Fibroblast of skin of right quadriceps (primary cell): Measurements from ENCODE around the gene BMP8A.
"Not testable (repeated sequence)": the region's sequence is repeated elsewhere in the genome, so short reads cannot be mapped to it uniquely, and the experiment has no call there.

ENCODE experiments used
- DNase-seq: peaks from one replicate; pipeline ENCODE4 v3.0.0-alpha.2; 2013

Gene BMP8A

DNA sequence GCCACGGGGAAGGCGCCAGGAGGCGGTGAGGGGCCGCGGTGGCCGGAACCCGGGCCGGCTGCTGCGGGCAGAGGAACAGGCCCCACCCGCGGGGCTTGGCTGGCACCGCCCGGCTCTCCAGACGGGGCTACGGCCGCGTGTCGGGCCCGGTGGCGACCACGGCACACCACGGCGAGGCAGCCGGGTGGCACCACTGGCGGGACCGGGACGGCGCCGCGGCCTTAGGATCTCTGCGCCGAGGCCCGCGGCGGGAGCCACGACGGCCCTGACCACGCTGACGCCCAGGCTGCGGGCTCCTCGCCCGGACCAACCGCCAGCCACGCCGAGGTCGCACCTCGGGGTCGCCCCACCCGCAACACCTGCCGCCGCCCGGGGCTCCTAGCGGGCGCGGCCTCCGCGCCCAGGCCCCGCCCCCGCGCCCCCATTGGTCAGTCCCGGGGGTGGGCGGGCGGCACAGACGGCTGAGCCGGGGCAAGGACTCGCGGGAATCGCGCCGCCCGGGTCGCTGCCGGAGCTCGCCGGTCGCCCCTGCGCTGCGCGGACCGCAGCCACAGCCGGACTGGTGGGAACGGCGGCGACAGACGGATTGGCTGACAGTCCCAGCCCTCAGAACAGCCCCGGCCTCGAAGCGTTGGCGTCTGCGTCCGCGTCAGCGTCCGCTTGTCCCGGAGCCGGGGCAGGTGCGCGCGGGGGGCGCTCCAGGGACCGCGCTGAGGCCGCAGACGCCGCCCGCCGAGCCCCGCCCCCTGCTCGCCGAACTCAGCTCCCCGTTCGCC lies at the start of gene BMP8A:
TSS of gene BMP8A (plus strand) at position 491 of the 776 bp plus-strand sequence. CDS start 356 bp downstream, outside the sequence.
- DNase-seq: no peak

GRCh38 chr1:39441797-39442196 lies 49.6 kb upstream of the BMP8A start:
- DNase-seq: no peak

- DNase-seq: no peak
Measured at GRCh38 chr1:39445573-39445972, 45.9 kb upstream of the BMP8A start.

DNA sequence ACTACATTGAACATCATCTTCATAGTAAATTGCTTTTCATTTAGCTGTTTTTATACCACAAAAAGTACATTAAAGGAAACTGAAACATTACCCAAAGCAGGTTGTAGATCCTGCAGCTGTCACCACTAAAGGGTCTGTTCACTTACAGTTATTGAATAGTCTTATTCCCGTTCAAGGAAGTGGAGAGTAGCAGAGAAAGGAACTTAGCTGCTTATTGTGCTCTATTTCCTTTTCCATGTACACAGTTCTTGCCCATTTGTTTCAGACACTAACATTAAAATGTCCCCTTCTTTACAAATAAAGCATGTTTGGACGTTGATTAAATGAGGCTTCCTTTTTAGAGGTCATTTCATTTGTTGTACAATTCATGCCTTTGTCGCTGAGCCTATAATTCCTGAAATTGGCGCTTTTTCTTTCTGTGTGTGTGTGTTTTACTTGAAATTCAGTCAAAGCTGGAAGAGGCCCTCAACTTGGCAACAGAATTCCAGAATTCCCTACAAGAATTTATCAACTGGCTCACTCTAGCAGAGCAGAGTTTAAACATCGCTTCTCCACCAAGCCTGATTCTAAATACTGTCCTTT lies 44.4 kb upstream of the BMP8A start:
- DNase-seq: no peak

DNA sequence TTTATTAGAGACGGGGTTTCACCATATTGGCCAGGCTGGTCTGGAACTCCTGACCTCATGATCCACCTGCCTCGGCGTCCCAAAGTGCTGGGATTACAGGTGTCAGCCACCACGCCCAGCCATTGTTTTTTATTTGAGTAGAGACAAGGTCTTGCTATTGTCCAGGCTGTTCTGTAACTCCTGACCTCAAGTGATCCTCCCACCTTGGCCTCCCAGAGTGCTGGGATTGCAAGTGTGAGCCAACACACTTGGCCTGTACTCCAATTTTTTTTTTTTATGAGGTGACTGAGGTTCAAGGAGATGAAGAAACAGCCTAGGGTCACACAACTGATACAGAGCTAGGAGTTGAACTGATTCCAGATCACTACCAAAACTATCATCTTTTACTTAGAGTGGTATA lies 41.4 kb upstream of the BMP8A start:
- not testable (repeated sequence) for DNase-seq

DNA sequence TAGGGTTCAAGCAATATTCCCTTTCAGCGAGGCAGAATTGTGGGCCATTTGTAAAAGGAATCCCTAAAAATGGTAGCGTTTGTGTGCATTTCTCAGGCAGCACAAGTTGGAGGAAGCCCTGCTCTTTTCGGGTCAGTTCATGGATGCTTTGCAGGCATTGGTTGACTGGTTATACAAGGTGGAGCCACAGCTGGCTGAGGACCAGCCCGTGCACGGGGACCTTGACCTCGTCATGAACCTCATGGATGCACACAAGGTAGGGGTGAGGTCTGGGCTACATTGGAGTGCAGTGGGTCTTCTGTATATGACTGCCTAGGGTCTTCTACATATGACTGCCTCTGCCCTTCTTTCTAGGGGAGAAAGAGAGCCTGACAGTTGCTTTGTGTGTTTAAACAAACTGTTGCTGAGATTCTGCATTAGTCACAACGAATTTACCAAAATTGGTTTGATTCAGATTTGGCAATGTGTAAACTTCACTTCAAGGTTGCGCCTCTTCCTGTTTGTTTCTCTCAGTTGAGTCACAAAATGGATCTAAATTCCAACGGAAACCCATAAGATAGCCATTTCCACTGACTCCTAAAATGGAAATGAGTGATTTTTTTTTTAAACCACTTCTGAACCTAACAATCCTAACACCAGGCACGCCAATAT lies 40.4 kb upstream of the BMP8A start:
- peak; percentile 55 for DNase-seq

DNA sequence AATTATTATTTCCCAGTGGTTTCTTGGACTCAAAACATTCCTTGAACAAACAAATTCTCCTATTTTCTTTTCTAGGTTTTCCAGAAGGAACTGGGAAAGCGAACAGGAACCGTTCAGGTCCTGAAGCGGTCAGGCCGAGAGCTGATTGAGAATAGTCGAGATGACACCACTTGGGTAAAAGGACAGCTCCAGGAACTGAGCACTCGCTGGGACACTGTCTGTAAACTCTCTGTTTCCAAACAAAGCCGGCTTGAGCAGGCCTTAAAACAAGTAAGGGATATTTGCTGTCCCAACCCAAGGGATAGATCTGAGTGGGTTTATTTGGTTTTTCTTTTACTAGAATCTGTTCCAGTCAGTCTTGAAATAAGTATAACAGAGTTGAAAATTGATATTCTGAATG lies 39.4 kb upstream of the BMP8A start:
- no peak for DNase-seq

DNA sequence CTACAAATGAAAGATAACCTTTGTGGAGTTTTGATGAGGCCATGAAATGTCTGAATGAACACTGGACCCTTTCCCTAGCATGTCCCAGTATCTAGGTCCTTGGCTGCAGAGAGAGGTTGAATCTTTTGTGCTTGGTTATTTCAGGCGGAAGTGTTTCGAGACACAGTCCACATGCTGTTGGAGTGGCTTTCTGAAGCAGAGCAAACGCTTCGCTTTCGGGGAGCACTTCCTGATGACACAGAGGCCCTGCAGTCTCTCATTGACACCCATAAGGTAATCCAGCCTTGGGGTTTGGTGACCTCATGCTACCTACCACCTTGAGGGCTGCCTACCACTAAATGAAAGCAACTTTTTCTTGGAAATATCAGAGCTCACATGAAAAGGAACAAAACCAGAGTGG lies 38.9 kb upstream of the BMP8A start:
- DNase-seq: no peak

DNA sequence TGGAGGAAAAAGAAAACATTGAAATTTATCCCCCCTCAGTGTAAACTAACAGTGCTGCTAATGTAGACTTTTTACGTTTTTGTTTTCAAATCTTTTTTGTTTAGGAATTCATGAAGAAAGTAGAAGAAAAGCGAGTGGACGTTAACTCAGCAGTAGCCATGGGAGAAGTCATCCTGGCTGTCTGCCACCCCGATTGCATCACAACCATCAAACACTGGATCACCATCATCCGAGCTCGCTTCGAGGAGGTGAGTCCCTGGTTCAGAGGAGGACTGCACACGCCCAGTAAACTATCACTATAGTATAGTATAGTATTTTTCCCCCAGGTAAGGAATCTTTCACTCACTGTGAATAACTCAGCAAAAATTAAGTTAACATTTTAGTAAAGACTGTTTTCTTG lies 37.8 kb upstream of the BMP8A start:
- peak; percentile 20 for DNase-seq

GRCh38 chr1:39458991-39459390 lies 32.4 kb upstream of the BMP8A start:
- DNase-seq: no peak

GRCh38 chr1:39462074-39462473 lies 29.4 kb upstream of the BMP8A start:
- DNase-seq: peak; percentile 43

- DNase-seq: no peak
Measured at GRCh38 chr1:39466413-39467107, 24.9 kb upstream of the BMP8A start.

GRCh38 chr1:39467108-39467720 lies 24.2 kb upstream of the BMP8A start:
- not testable (repeated sequence) for DNase-seq

DNA sequence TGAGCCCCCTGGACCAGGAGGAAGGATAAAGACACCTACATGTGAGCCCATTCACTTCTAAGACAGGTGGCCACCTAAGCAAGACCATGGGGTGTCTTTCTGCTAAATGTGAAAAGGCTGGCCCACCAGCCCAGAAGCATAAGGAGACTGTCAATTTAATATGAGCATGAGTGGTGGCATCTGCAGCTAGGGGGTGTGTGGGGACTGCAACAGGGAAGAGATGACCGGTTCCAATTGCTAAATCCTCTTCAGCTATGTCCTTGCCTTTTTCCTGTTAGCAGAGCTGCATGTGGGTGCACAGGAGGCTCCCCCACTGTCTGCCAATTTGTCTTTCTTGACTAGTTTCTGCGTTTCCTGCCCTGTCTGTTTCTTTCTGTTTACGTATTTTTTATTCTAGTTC lies 22.3 kb upstream of the BMP8A start:
- DNase-seq: no peak

GRCh38 chr1:39470040-39470439 lies 21.4 kb upstream of the BMP8A start:
- no peak for DNase-seq

- DNase-seq: no peak
Measured at GRCh38 chr1:39472826-39473225, 18.6 kb upstream of the BMP8A start.

- DNase-seq: no peak
Measured at GRCh38 chr1:39473324-39473723, 18.1 kb upstream of the BMP8A start.

GRCh38 chr1:39474810-39475209 lies 16.6 kb upstream of the BMP8A start:
- no peak for DNase-seq

DNA sequence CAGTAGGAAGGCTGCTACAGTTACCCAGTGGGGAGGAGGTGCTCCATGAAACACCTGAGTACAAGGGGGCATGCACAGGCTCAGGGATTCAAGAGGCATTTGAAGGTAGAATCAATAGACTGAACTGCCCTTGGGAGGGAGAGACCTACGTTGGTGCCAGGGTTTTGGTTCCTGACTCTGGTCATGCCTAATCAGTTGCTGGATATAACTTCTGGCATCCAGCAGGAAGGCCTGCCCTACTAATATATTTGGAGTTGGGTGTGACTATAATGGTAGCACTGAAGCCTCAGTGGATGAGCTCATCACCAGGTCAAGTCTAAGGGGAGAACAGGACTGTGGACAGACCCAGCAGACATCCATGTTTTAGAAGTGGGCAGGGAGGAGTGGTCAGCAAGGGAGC lies 15.9 kb upstream of the BMP8A start:
- DNase-seq: not testable (repeated sequence)

DNA sequence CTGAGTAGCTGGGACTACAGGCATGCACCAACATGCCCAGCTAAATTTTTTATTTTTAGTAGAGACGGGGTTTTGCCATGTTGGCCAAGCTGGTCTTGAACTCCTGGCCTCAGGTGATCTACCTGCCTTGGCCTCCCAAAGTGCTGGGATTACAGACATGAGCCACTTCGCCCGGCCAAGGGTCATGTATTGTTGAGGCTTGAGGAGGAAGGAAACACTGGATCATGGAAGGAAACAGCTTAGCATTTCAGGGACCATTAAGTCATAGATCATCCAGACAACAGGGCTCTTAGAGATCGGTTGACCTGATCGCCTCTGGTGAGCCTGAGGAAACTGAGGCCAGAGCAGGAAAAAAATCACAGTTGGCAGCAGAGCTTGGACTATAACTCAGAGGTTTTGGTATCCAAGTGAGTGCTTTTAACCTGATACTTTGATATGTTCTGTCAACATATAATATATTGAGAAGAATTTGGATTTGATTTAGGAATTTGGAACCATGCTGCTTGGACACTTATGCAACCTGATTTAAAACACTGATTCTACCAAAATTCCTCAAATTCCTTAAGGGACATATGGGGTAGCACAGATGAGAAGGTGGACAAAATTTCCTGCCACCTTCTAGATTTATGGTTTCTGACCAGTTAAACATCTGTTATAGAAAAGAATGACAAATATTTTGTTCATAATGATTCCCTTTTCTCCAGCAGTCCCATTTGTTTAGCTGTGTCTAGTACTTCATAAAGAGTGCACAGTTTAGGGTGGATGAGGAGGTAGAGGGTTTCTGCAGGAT lies 13.1 kb upstream of the BMP8A start:
- peak; percentile 28 for DNase-seq

- DNase-seq: no peak
Measured at GRCh38 chr1:39481289-39481688, 10.1 kb upstream of the BMP8A start.

- DNase-seq: no peak
Measured at GRCh38 chr1:39483276-39483675, 8.2 kb upstream of the BMP8A start.
